GM11168 (cell line): ENCODE measurements around the gene RNF8.
"Not testable (repeated sequence)": the region's sequence is repeated elsewhere in the genome, so short reads cannot be mapped to it uniquely, and the experiment has no call there.

Experiments used
- in situ Hi-C: fragments of 300-500 bp; cut with MboI; formaldehyde crosslinking; loops from one replicate; pipeline ENCODE4 v1.12.0; 2022; ENCODE audit warnings: low sequenced_read_pairs; ENCODE audit not compliant: unreplicated experiment

Gene RNF8

DNA sequence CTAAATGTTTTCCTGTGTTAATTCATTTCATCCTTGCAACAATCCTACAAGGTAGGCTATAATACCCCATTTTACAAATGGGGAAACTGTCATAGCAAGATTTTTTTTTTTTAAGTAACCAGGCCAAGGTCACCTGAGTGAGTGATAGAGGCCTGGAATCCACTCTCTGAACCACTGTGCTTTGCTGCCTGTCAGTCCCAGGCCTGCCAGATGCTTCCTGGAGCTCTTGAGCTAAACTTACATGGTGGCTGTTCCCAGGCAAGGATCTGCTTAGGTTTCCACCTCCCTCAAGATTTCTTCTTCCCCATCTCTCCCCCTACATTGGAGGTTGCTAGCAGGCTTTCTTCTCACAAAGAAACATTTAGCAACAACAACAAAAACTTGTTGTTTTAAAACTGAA, 32.7 kb upstream of the RNF8 start:
- in situ Hi-C loops, result no loop called here

DNA sequence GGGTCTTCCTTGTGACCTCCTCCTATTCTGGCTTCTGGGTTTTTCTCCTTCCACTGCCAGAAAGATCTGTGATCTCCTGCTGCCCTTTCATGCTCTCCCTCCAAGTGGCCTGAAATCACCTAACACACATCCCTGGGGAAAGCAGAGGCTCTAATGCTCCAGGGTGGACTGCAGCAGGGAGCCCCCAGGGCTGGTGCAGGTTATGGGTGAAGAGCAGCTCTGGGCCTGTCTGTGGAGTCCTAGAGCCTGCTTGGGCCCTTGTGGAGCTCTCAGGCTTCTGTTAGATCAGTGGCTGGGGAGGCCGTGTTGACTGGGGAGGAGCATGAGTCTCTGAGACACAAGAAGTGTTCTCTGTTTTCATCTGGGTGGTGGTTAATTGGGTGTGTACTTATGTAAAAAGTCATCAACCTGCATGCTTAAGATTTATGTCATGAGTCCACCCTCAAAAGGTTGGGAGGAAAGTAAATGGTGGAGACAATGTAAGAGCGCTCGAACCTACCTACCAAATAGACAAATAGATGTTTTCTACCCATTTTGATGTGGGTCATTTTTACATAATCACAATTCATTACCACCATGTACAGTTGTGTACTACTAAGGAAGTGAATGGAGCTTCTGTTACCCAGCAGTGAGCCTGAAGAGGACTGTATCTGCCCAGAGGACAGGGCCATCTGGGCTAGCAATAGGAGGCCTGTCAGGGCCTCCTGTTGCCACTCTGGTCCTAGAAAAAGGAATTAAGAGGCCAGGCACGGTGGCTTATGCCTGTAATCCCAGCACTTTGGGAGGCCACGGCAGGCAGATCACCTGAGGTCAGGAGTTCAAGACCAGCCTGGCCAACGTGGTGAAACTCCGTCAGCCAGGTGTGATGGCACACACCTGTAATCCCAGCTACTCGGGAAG, 32.0 kb upstream of the RNF8 start:
- in situ Hi-C loops, result no loop called here

DNA sequence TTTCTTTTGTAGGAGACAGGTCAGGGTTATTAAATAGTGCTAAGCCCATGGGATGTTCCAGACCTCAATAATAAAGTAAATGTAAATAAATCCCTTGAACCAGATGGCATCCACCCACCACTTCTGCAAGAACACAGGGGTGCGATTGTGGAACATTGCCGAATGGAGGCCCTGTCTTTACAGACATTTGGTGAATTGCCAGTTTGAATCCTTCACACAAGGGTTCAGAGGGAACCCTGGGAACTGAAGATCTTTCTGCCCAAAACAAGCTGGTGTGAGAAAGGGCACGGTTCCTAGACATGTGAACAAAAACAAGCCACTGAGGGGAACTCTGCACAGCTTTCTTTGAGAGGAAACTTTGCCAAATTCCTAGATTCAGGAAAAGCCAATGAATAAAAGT, 30.2 kb upstream of the RNF8 start:
- in situ Hi-C loops, result no loop called here

DNA sequence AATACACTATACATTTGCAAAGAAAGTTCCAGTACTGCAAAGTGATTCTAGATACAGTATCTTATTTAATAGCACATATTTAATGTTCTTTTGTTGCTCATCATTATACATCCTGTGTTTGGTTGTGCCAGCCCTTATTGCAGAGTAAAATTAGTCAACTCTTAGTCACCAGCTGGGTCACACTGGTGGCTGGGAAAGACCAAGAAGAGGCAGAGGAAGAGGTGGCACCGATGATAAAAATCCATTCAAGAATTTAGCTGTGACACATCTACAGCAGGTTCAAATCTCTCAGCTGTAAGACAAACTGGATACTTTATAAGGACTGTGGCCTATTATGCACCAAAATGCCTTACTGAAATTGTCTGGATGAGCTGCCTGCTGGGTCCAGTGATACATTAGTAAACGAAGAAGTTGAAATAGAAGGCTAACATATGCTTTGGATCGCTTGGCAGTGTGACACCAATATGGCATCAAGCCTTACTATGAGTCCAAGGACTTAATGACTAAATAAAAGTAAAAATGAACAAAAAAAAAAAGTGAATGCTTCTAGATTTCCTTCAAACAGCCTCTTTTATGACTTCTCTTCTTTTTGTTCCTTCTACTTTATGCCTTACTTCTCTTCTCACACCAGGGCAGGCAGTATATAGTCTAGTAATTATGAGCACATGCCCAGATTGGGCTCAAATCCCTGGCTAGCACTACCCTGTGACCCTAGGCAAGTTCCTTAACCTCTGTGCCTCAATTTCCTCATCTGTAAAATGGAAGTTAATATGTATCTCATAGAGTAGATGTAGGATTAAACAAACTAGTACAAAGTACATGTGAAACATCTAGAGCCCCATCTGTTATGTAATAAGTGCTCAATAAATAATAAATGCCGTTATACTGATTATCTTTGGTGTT, 29.4 kb upstream of the RNF8 start:
- in situ Hi-C loops, result no loop called here

DNA sequence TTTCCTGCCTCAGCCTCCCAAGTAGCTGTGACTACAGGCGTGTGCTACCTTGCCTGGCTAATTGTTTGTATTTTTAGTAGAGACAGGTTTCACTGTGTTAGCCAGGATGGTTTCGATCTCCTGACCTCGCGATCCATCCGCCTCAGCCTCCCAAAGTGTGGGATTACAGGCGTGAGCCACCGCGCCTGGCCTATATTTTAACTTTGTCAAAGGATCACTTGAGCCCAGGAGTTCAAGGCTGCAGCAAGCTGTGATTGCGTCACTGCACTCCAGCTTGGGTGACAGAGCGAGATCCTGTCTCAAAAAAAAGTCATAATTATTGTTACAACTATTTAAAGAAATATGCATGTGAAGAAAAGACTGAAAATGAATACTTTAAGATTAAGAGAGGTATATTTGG, 23.4 kb upstream of the RNF8 start:
- in situ Hi-C loops, result not testable (repeated sequence)

DNA sequence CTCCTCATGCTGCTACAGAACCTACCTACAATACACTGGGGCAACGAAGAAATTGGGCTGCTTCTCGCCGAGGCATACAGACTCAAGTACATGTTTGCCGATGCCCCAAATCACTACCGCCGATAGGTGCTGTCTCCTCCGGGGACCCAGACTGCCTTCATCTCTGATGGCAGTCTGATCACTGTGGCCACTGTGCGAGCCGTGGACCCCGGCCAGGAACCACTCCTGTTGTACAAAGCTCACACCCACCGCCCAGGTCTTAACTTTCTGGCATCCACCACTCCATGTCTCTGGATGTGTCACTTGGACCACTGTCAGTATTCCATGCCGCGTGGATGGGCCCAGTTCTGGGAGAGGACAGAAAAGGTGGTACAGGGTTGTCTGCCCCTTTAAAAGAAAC, 22.7 kb upstream of the RNF8 start:
- in situ Hi-C loops, result no loop called here

DNA sequence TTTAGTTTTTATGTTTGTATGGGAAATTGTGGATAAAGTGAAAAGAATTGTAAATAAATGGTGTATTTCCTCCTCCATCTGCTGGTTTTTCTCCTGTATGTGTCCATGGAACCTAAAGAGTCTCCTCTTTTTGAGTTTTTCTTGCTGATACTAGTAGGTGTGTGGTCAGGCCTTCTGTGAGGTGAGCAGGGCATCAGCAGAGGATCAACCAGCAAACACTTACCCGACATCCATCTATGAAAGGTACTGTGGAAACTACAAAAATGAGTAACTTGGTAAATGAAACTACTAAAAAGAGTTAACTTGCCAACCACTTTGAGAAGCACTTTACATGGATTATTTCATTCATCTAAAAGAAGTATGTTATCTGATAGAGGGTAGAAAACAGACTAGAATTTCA, 20.9 kb upstream of the RNF8 start:
- in situ Hi-C loops, result no loop called here

DNA sequence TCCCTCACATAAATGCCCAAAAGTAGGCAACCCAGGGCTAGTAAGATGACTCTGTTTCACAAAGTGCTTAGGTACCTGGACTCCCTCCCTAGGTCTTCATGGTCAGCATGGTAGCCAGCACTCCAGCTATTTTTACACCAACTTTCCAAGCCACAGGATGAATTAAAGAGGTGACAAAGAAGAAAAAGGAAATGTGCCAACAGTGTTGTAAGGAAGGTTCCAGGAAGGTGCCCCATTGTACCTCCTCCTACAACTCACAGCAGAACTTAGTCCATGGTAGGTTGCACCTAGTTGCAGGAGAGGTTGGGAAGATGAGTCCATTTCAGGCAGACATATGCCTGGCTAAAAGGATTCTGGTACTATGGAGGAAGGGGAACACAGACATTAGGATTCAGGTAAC, 19.7 kb upstream of the RNF8 start:
- in situ Hi-C loops, result no loop called here

DNA sequence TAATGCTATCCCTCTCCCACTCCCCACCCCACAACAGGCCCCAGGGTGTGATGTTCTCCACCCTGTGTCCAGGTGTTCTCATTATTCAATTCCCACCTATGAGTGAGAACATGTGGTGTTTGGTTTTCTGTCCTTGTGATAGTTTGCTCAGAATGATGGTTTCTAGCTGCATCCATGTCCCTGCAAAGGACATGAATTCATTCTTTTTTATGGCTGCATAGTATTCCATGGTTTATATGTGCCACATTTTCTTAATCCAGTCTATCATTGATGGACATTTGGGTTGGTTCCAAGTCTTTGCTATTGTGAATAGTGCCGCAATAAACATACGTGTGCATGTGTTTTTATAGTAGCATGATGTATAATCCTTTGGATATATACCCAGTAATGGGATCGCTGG, 15.5 kb upstream of the RNF8 start:
- in situ Hi-C loops, result not testable (repeated sequence)

DNA sequence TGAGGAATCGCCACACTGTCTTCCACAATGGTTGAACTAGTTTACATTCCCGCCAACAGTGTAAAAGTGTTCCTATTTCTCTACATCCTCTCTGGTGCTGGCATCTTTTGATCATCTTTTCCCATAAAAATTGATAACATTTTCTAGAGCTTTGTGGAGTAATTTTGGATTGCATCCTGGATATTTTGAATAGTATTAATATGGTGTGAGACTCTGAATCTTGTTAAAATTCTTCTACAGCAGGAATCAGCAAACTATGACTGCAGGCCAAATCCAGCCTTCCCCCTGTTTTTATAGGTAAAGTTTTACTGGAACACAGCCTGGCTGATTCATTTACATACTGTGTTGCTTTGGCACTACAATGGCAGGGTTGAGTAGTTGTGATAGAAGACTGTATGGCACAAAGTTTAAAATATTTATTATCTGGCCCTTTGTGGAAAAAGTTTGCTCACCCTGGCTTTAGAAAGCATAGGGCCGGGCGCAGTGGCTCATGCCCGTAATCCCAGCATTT, 15.0 kb upstream of the RNF8 start:
- in situ Hi-C loops, result no loop called here

DNA sequence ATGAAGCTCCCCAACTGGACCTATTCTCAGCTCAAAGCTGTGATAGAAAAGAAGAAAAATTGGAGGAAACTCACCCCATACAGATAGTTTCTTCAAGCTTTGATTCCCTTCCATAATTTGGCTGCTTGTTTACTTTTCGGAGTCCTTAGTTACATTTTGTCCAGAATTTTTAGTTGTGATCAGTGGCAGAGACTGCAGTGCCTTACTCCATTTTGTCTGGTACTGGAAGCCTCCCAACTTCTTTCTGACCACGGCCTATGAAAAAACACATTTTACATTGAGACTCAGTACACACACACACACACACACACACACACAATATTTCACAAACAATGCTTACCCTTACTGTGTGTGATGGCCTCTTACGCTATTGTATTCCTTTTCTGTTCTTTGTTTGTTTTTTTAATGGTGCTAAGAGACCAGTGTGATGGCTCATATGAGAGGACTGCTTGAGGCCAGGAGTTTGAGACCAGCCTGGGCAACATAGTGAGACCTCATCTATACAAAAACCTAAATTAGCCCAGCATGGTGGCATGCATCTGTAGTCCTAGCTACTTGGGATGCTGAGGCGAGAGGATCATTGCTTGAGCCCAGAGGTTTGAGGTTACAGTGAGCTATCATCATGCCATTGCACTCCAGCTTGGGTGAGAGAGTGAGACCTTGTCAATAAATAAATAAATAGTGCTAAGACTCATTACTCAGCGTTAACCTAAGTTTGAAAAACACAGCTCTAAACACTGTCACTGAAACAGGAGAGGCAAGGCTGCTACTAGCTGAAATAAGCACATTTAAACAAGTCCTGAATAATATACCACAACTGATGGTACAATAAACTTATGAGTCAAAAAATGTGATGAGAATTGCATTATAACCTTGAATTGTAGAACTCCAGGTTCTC, 13.8 kb upstream of the RNF8 start:
- in situ Hi-C loops, result no loop called here

DNA sequence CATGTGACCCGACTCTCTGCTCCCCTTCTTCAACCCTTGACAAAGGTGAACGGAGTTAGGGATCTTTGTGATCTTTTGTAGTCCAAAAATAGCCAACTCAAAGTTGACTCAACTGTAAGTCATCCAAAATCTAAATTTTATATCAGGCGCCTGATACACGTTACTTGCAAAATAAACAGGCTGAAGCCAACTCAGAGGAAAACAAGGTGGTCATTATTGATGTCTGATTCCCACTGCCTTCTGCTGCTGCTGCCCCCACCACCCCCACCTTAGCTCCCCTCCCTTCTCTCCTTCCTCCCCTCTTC, 13.2 kb upstream of the RNF8 start:
- in situ Hi-C loops, result no loop called here

DNA sequence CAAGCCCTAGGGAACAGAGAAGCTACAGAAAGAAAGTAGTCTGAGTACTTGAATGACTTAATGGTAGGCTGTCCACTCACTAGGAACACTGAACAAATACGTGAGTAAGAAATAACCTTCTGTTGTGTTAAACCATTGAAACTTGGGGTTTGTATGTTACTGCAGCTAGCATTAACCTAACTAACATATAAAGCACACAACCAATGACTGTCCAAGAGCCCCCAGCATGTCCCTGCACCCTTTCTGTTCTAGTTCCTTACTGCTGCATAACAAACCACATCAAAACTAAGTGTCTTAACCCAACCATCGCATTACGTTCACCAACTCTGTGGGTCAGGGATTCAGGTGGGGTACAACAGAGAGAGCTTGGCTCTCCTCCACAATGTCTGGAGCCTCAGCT, 10.5 kb upstream of the RNF8 start:
- in situ Hi-C loops, result no loop called here

DNA sequence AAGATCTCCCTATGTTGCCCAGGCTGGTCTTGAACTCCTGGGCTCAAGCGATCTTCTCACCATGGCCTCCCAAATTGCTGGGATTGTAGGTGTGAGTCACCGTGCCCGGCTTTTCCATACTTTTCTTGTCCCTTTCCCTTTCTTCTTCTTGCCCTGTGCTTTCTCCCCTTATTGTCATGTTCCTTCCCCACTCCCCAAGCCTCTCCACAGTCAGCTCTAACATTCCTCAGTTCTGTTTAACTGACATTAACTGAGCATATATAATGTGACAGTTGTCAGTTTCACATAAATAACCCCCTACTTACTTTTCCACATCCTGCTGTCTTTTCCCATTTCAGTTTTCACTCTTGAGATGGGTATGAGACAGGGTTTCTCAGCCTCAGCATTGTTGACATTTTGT, 9.5 kb upstream of the RNF8 start:
- in situ Hi-C loops, result no loop called here

DNA sequence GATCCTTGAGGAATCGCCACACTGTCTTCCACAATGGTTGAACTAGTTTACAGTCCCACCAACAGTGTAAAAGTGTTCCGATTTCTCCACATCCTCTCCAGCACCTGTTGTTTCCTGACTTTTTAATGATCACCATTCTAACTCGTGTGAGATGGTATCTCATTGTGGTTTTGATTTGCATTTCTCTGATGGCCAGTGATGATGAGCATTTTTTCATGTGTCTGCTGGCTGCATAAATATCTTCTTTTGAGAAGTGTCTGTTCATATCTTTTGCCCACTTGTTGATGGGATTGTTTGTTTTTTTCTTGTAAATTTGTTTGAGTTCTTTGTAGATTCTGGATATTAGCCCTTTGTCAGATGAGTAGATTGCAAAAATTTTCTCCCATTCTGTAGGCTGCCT, 8.0 kb upstream of the RNF8 start:
- in situ Hi-C loops, result not testable (repeated sequence)

DNA sequence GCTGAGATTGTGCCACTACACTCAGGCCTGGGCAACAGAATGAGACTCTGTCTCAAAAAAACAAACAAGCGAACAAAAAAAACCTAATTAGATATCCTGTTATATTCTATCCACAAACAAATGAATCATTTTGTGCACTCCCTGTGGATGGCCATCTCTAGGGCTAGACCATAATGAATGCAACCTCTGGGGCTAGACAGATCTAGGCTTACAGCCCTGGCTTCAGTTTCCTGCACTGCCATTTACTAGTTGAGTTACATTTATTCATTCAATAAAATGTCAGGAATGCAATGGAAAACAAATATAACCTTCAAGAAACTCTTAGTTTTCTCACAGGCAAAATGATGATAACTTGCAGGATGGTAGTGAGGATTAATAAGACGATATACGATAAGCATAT, 6.6 kb upstream of the RNF8 start:
- in situ Hi-C loops, result no loop called here

DNA sequence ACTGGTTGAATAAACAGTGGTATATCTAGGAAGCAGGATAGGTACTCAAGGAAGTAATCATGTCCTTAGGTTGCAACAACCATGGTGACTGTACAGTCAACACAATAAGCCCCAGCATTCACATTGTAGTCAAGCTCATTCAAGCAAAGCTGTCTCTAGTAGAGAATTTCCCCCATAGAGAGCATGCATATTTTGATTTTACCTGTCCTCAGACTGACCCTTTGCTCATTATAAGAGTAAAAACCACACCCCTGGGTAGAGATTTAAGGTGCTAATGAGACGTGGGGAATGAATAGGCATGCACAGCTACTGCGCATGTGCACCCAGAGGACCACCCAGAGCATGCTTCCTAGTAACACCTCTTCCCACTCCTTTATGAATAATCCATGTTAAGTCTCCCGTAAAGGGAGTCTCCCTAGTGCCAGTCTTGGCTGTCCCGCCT, 6.1 kb upstream of the RNF8 start:
- in situ Hi-C loops, result no loop called here

DNA sequence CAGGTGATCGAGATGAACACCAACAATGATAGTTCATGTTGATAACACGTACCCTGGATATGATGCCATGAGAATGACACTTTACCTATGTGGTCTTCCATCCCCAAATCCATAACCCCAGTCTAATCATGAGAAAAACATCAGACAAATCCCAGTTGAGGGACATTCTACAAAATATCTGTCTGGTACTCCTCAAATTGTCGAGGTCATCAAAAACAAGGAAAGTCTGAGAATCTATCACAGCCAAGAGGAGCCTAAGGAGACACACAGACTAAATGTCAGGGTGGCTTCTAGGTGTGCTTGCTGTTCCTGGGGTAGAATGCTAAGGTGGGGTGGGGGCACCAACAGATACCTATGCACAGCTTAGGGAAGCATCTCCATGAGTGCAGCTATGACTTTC, 2.8 kb upstream of the RNF8 start:
- in situ Hi-C loops, result no loop called here

DNA sequence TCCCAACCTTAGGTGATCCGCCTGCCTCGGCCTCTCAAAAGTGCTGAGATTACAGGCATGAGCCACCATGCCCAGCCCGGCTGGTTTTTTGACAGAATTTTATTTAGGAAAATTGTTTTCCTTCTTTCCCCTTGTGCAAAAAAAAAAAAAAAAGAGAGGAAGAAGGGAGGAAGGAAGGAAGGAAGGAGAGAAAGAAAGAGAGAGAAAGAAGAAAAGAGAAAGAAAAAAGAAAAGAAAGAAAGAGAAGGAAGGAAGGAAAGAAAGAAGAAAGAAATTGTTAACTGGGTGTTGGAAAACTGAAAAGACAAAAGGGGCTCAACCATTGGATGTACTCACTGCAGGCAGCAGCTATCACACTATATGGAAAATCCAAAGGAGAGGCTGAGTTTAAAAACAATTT, 1.4 kb upstream of the RNF8 start:
- in situ Hi-C loops, result no loop called here
